B cell (primary cell): ENCODE results near the gene SLC2A6. TPM values are rescaled to one million over a fixed set of nuclear protein-coding genes. Genes with fewer than 3 reads are reported as not detected.

Experiments
- ATAC-seq: fragments of 200-7000 bp; cut with Tn5 transposase; one replicate; pipeline ENCODE4 v1.10.0; 2021; ENCODE audit warnings: low read depth, mild to moderate bottlenecking, moderate number of reproducible peaks, moderate library complexity
- CTCF ChIA-PET: fragments of 350-600 bp; sonication (Branson Sonifier 250); formaldehyde crosslinking; loops from one replicate; lab custom pipeline; 2021; ENCODE audit warnings: antibody characterized with exemption, inconsistent platforms; lab: Charles Lee
- POLR2A ChIA-PET: fragments of 350-600 bp; sonication (Branson Sonifier 250); formaldehyde crosslinking; loops from one replicate; lab custom pipeline; 2021; ENCODE audit warnings: antibody characterized with exemption; lab: Charles Lee
- DNase-seq: peaks from one replicate; pipeline ENCODE4 v3.0.0; 2013
- H2AFZ ChIP-seq: 2 replicates; pipeline ENCODE4 v1.6.1; 2012; ENCODE audit warnings: mild to moderate bottlenecking, low read depth, low read length; ENCODE audit not compliant: insufficient read depth, poor library complexity, severe bottlenecking
- H3K27ac ChIP-seq, 2 donors: 1 replicate in 1 of 2; 2 replicates in 1 of 2; pipeline ENCODE4 v1.5.1; 2012 to 2013; ENCODE audit warnings: low read length in 2 of 2, mild to moderate bottlenecking in 2 of 2, moderate library complexity in 1 of 2
- H3K27me3 ChIP-seq, 4 experiments: fragments of 200-600 bp in 1 of 4; sonication (generic) in 1 of 4; replicated peaks in 1 of 4; 1 replicate in 2 of 4; 2 replicates in 2 of 4; pipeline versions ENCODE4 v1.6.1 to v1.7.0; 2013 to 2016; ENCODE audit warnings: low read length in 3 of 4, mild to moderate bottlenecking in 2 of 4, mixed read lengths in 1 of 4, moderate library complexity in 1 of 4; ENCODE audit not compliant: insufficient read depth in 4 of 4, control insufficient read depth in 3 of 4; ENCODE audit errors: control extremely low read depth in 1 of 4
- H3K36me3 ChIP-seq, 2 experiments: replicated peaks in 1 of 2; 1 replicate in 1 of 2; 2 replicates in 1 of 2; pipeline versions ENCODE4 v1.6.1 to v1.7.1; 2013; ENCODE audit warnings: low read length in 1 of 2; ENCODE audit not compliant: insufficient read depth in 2 of 2, control insufficient read depth in 1 of 2; ENCODE audit errors: control extremely low read depth in 1 of 2, extremely low read depth in 1 of 2
- H3K4me1 ChIP-seq, 2 donors: fragments of 200-600 bp in 1 of 2; sonication (generic) in 1 of 2; 1 replicate in 1 of 2; 2 replicates in 1 of 2; pipeline versions ENCODE4 v1.5.1 to v1.6.1; 2013 to 2017; ENCODE audit warnings: low read length in 2 of 2; ENCODE audit not compliant: control insufficient read depth in 2 of 2, insufficient read depth in 2 of 2
- H3K4me2 ChIP-seq: replicated peaks from 2 replicates; pipeline ENCODE3; 2012; ENCODE audit warnings: mild to moderate bottlenecking, low read depth, low read length; ENCODE audit not compliant: poor library complexity, severe bottlenecking
- H3K4me3 ChIP-seq, 5 experiments: fragments of 200-600 bp in 1 of 5; sonication (generic) in 1 of 5; 1 replicate in 3 of 5; 2 replicates in 2 of 5; pipeline versions ENCODE4 v1.5.1 to v1.7.0; 2011 to 2016; ENCODE audit warnings: low read length in 4 of 5, mild to moderate bottlenecking in 4 of 5, low read depth in 2 of 5, control low read depth in 1 of 5, moderate library complexity in 1 of 5; ENCODE audit not compliant: insufficient read depth in 1 of 5; ENCODE audit errors: control extremely low read depth in 1 of 5, extremely low read depth in 1 of 5
- H3K79me2 ChIP-seq: fragments of 200-600 bp; sonication (generic); one replicate; pipeline ENCODE4 v1.6.0; 2016; ENCODE audit warnings: low read length; ENCODE audit not compliant: control insufficient read depth, insufficient read depth
- H3K9ac ChIP-seq: fragments of 200-600 bp; sonication (generic); 2 replicates; pipeline ENCODE4 v1.6.1; 2017; ENCODE audit warnings: mild to moderate bottlenecking, low read length, moderate library complexity
- H3K9me3 ChIP-seq, 3 donors: one replicate each; pipeline versions ENCODE4 v1.6.1 to v1.7.1; 2013; ENCODE audit warnings: low read length in 2 of 3; ENCODE audit not compliant: control insufficient read depth in 2 of 3, insufficient read depth in 1 of 3; ENCODE audit errors: control extremely low read depth in 1 of 3
- H4K20me1 ChIP-seq: 2 replicates; pipeline ENCODE4 v1.6.0; 2012; ENCODE audit warnings: mild to moderate bottlenecking, low read length; ENCODE audit not compliant: insufficient read depth, control insufficient read depth, poor library complexity, severe bottlenecking
- H3K27ac Mint-ChIP-seq: one replicate; pipeline ENCODE4 v1.8.0; 2021; ENCODE audit warnings: mixed read lengths
- H3K27me3 Mint-ChIP-seq: one replicate; pipeline ENCODE4 v1.8.0; 2021; ENCODE audit warnings: mixed read lengths
- H3K4me1 Mint-ChIP-seq: one replicate; pipeline ENCODE4 v1.8.0; 2021; ENCODE audit warnings: mixed read lengths
- H3K4me3 Mint-ChIP-seq: one replicate; pipeline ENCODE4 v1.8.0; 2021; ENCODE audit warnings: mixed read lengths
- H3K9me3 Mint-ChIP-seq: one replicate; pipeline ENCODE4 v1.8.0; 2022; ENCODE audit warnings: mixed read lengths; ENCODE audit not compliant: insufficient read depth
- CTCF ChIP-seq: fragments of 200-600 bp; IDR thresholded peaks from one replicate; pipeline ENCODE4 v1.8.0; 2022; ENCODE audit warnings: antibody characterized with exemption, mild to moderate bottlenecking
- EZH2 ChIP-seq: IDR thresholded peaks from 2 replicates; pipeline ENCODE4 v1.6.1; 2012; ENCODE audit warnings: borderline replicate concordance, low read depth, mild to moderate bottlenecking, moderate library complexity, low read length; ENCODE audit not compliant: insufficient read depth, poor library complexity, severe bottlenecking
- WGBS: methylation state at CpG from one replicate; pipeline ENCODE4 v1.1.5; 2013; ENCODE audit warnings: missing lambda C conversion rate; ENCODE audit not compliant: insufficient coverage; 5-methylcytosine and 5-hydroxymethylcytosine counted together
- intact Hi-C: fragments of 100-400 bp; cut with micrococcal nuclease; formaldehyde crosslinking; loops from one replicate; pipeline ENCODE4 v1.10.0; 2022
- polyA plus RNA-seq: library from polyadenylated mRNA; depleted of rRNA; stranded (reverse); fragments of >200 nt; gene quantifications from 2 replicates; pipeline ENCODE4 v1.2.3, GENCODE V29; 2012
- total RNA-seq, 2 donors: library from RNA; stranded (reverse); fragments of 120-200 nt in 1 of 2; gene quantifications; 1 replicate in 1 of 2; 2 replicates in 1 of 2; pipeline versions ENCODE4 v1.2.3 to v1.2.4, GENCODE V29; 2013 to 2022

Gene SLC2A6
- total and polyA plus RNA-seq, 2 donors (not counting 1 experiment from before 2014, with no cell fraction given), result 51.8 to 108 TPM

- ChIA-PET POLR2A (no interaction called here), CTCF (interaction anchor here (0.6 kb wide), 1 partner anchor 551 kb away, joined by 3 read pairs; no protein-coding TSS in a partner anchor)
- Mint-ChIP-seq H3K4me1 (no peaks in the 10 kb centered on the region), H3K9me3 (no peaks in the 10 kb centered on the region), H3K27ac (no peak overlapping the region), H3K4me3 (no peak overlapping the region), H3K27me3 (peaks cover 11% of the 10 kb centered on the region)
- ATAC-seq (no peak), DNase-seq (no peak)
- no peaks in the 10 kb centered on the region for H4K20me1 ChIP-seq
- no peak overlapping the region for H2AFZ ChIP-seq
- H3K36me3 ChIP-seq, result no peaks in the 10 kb centered on the region
- TF ChIP-seq CTCF (no peak), EZH2 (no peak)
- H3K27ac ChIP-seq, result no peak overlapping the region
- no peak overlapping the region for H3K9ac ChIP-seq
- no peak overlapping the region for H3K4me2 ChIP-seq
- H3K9me3 ChIP-seq, result no peaks in the 10 kb centered on the region
- H3K4me3 ChIP-seq, result no peak overlapping the region
- no peaks in the 10 kb centered on the region for H3K4me1 ChIP-seq
- 96% methylated on average over 17 of the region's 21 CpGs for WGBS
- peaks cover 0 to under 1% (median 0%) of the 10 kb centered on the region in 4 experiments for H3K27me3 ChIP-seq
- H3K79me2 ChIP-seq, result no peaks in the 10 kb centered on the region
- intact Hi-C loops, result no loop called here
These were observed 42.5 kb upstream of the SLC2A6 start for GRCh38 chr9:133521122-133522072.
